Right cardiac atrium (tissue), 5 donors: ENCODE results near the gene PRRT1. TPM values are rescaled to one million over a fixed set of nuclear protein-coding genes. Genes with fewer than 3 reads are reported as not detected.
"Not testable (repeated sequence)": the region's sequence is repeated elsewhere in the genome, so short reads cannot be mapped to it uniquely, and the experiment has no call there.

Experiments used
- ATAC-seq, 2 donors: fragments of 200-7000 bp; cut with Tn5 transposase; one replicate each; pipeline versions ENCODE4 v1.8.0 to v1.9.1; 2020; ENCODE audit warnings: moderate library complexity in 2 of 2, mild to moderate bottlenecking in 1 of 2
- DNase-seq, 3 donors: peaks; one replicate each; pipeline ENCODE4 v3.0.0-alpha.2; 2020
- H3K27ac ChIP-seq: one replicate; pipeline ENCODE4 v1.5.1; 2013; ENCODE audit warnings: mild to moderate bottlenecking, low read length, control low read depth, moderate library complexity
- H3K27me3 ChIP-seq: one replicate; pipeline ENCODE4 v1.6.1; 2013; ENCODE audit not compliant: control insufficient read depth, insufficient read depth
- H3K4me1 ChIP-seq: one replicate; pipeline ENCODE4 v1.6.1; 2013; ENCODE audit warnings: low read length; ENCODE audit not compliant: control insufficient read depth, insufficient read depth
- H3K4me3 ChIP-seq: one replicate; pipeline ENCODE4 v1.5.1; 2013; ENCODE audit warnings: low read length, control low read depth
- H3K9me3 ChIP-seq: one replicate; pipeline ENCODE4 v1.6.1; 2013; ENCODE audit warnings: low read length; ENCODE audit not compliant: control insufficient read depth
- WGBS: extraction: QIAGEN DNeasy Blood & Tissue Kit; methylation state at CpG from one replicate; pipeline ENCODE4 v1.1.7; 2013; 5-methylcytosine and 5-hydroxymethylcytosine counted together
- intact Hi-C, 4 donors: fragments of 100-400 bp; cut with DNase I; formaldehyde crosslinking; loops; one replicate each; pipeline versions ENCODE4 v1.11.0 to v1.14.0; 2022 to 2023
- polyA plus RNA-seq: library from polyadenylated mRNA; stranded (reverse); fragments of 200-250 nt; gene quantifications from one replicate; pipeline ENCODE4 v1.2.3, GENCODE V29; 2013
- total RNA-seq, 4 donors: library from RNA; stranded (reverse); fragmentation: NEBNext Ultra II Directional; extraction: Animal tissue kit (Norgen Biotek cat#: 25700); gene quantifications; one replicate each; pipeline ENCODE4 v1.2.1, GENCODE V29; 2021
- donor health status: healthy with polysubstance abuse.
- donor health status: DM: no; HTN: yes; CAD: no.
- donor health status: DM: no; HTN: no; CAD: no.
- donor health status: DM: no; HTN: yes; CAD: no; lungs with severe emphysema.
- donor health status: DM: yes; HTN: yes; CAD: no.

PRRT1 gene
- total and polyA plus RNA-seq, 5 donors: 1.5 to 3.3 (median 1.9) TPM

DNA sequence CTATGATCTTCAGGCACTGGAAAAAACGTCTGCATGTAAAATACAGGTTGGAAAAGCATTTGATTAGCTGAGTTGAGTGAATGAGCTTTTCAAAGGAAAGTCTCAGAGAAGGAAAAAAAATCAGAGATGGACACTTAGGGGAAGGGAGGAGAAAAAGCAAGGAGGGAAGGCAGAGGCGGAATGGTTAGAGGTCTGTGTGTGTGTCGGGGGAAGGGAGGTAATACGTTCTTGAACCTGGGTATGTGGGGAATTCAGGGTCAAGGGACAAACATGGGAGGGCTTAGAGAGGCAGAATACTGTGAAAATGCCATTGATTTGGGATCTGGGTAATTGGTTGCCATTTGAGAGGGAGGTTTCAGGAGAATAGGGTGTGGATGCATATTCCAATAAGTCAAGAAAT lies 5.1 kb downstream of the PRRT1 start:
- Histone ChIP-seq H3K9me3 (no peaks in the 10 kb centered on the region), H3K27me3 (no peaks in the 10 kb centered on the region), H3K27ac (no peak overlapping the region), H3K4me1 (no peaks in the 10 kb centered on the region), H3K4me3 (no peak overlapping the region)
- DNase-seq: no peak
- ATAC-seq: no peak
- 30% methylated on average over 4 of the region's 4 CpGs for WGBS
- intact Hi-C loops: no loop called here

DNA sequence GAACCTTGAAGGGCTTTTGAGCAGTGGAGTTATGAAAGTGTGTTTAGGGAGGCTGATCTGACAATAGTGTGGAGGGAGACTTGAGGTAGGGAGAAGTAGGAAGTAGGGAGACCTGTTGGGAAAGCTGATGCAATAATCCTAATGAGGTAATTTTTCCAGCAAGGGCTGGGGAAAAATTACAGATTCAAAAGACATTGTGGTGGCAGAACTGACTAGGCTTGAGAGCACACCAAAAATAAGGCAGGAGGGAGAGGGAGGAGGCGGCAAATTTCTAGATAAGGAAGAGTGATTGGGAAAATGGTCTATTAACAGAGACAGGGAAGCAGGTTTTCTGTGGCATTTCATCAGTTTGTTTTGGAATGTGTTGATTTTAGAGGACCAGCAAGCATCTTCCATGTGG lies 5.5 kb downstream of the PRRT1 start:
- WGBS: 39% methylated on average over 1 of the region's 1 CpG
- H3K27ac ChIP-seq: no peak overlapping the region

DNA sequence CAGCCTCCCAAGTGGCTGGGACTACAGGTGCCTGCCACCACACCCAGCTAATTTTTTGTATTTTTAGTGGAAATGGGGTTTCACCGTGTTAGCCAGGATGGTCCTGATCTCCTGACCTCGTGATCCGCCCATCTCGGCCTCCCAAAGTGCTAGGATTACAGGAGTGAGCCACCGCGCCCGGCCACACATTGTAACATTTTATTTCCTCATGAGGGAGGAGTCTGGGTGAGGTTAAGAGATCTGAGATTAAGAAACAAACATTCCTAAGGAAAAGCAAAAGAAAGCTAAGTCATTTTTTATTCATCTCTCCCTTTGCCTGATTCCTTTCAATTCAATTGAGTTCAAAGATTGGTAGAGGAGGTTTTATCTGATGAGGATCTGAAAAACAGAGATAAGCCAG lies 7.5 kb downstream of the PRRT1 start:
- WGBS: 81% methylated on average over 7 of the region's 7 CpGs
- DNase-seq: not testable (repeated sequence)

More for the DNA sequence above, 5.5 kb downstream of the PRRT1 start:
- Histone ChIP-seq H3K4me1 (no peaks in the 10 kb centered on the region), H3K9me3 (no peaks in the 10 kb centered on the region), H3K4me3 (no peak overlapping the region), H3K27me3 (no peaks in the 10 kb centered on the region)
- no peak for DNase-seq
- intact Hi-C loops: no loop called here
- no peak for ATAC-seq

DNA sequence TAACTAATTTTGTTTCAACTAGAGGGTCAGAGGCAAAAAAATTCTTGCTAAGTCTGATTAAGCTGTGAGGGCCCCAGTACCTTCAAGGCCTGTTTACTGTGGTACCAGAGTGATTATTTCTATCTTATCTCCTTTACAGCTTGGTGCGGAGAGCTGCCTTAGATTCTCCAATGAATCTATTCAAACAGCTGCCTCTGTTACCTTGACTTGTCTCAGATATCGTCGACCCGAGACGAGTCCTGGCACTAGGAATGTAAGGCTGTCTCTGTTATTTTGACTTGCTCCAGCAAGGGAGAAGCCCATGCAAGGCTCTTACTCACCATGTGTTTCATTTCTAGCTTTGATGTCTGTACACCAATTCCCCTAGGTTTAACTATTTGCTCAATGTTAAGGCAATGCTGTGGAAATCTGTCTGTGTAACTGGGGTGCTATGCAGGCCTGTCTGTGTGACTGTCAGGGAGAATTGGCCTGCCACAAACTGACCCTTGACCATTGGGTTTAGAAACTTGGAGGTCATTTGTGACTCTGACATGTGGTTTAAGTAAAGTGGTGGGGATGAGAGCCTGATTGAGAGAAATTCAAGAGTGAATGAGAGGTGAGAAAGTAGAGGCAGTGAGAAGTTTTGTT lies 11.2 kb downstream of the PRRT1 start:
- ATAC-seq (no peak), DNase-seq (no peak)
- Histone ChIP-seq H3K4me3 (no peak overlapping the region), H3K27me3 (no peaks in the 10 kb centered on the region), H3K27ac (no peak overlapping the region), H3K4me1 (no peaks in the 10 kb centered on the region), H3K9me3 (no peaks in the 10 kb centered on the region)
- 48% methylated on average over 5 of the region's 5 CpGs for WGBS
- intact Hi-C loops: no loop called here

More for the DNA sequence above, 7.5 kb downstream of the PRRT1 start:
- H3K4me1 ChIP-seq, H3K27me3 ChIP-seq, ATAC-seq, H3K27ac ChIP-seq, intact Hi-C loops, H3K9me3 ChIP-seq, H3K4me3 ChIP-seq: not testable (repeated sequence)

DNA sequence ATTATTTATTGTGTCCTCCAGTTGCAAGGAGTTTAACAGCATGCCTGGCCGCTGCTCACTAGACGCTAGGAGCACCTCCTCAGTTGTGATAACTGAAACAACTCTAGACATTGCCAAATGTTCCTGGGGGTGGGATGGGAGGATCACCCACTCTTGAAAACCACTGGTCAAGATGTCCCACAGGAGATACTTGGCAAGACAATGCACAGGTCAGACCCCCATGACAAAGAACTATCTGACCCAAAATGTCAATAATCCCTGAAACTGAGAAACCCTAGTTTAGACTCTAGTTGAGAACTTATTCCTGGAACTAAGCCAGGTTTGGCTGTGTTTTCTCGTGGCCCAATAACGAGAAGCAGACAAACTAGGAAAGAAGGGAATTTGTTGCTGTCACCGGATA lies 12.1 kb downstream of the PRRT1 start:
- H3K4me3 ChIP-seq: no peak overlapping the region
- no peak overlapping the region for H3K27ac ChIP-seq
- H3K9me3 ChIP-seq: no peaks in the 10 kb centered on the region
- intact Hi-C loops: no loop called here
- no peaks in the 10 kb centered on the region for H3K27me3 ChIP-seq
- no peaks in the 10 kb centered on the region for H3K4me1 ChIP-seq
- ATAC-seq: no peak
- DNase-seq: no peak
- WGBS: 51% methylated on average over 5 of the region's 5 CpGs

DNA sequence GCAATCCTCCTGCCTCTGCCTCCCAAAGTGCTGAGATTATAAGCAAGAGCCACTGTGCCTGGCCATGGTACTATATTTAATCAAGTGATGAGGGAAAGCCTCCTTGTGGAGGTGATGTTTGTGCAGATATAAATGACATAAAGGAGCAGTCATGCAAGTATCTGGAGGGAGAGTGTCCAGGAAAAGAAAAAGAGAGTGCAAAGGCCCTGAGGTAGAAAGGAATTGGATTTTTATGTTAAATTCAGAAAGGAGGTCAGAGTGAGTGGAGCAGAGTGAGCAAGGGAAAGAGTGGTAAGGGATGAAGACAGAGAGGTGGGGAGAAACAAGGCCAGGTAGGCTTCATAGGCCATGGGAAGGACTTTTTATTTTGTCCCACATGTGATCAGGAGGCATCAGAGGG lies 14.3 kb downstream of the PRRT1 start:
- Histone ChIP-seq H3K27ac (no peak overlapping the region), H3K4me1 (no peaks in the 10 kb centered on the region), H3K9me3 (no peaks in the 10 kb centered on the region), H3K4me3 (no peak overlapping the region), H3K27me3 (no peaks in the 10 kb centered on the region)
- intact Hi-C loops: no loop called here
- DNase-seq: no peak
- ATAC-seq: no peak

DNA sequence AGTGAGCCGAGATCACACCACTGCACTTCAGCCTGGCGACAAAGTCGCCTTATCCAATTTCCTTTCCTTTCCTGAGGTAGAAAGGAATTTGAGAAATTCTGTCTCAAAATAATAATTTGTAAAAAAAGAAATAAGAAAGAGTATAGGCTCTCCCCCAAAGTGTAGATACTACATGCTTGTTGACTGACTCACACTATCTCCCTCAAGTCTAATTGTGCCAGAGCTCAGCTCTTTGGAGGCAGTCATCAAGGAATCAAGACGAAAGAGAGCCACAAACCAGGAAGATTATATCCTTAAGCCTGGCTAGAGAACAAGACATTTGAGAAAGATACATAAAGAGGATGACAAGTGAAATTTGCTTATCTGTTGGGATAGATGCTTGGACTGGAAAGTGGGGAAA lies 18.0 kb downstream of the PRRT1 start:
- DNase-seq (no peak), ATAC-seq (no peak)
- intact Hi-C loops: no loop called here
- no peaks in the 10 kb centered on the region for H3K27me3 ChIP-seq
- WGBS: 71% methylated on average over 4 of the region's 4 CpGs
- no peak overlapping the region for H3K4me3 ChIP-seq
- H3K27ac ChIP-seq: no peak overlapping the region
- peaks cover 8% of the 10 kb centered on the region for H3K4me1 ChIP-seq
- H3K9me3 ChIP-seq: no peaks in the 10 kb centered on the region

DNA sequence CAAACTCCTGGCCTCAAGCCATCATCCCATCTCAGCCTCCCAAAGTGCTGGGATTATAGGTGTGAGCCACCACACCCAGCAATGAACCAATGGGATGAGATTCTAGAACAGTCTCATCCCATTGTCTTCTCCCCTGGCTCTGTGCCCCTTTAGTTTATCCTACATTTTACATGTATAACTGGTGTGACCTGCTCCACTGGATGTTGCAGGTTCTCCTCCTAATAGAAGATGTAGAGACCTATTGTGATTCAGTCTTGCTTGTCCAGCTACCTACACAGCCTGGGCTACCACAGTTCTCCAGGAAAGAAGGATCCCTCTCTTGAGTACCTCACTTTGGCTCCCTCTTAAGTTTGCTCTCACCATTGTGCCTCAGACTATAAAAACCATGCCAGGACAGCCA lies 19.6 kb downstream of the PRRT1 start:
- no peak overlapping the region for H3K4me3 ChIP-seq
- intact Hi-C loops: no loop called here
- no peaks in the 10 kb centered on the region for H3K27me3 ChIP-seq
- H3K4me1 ChIP-seq: peaks cover 17% of the 10 kb centered on the region
- ATAC-seq (no peak), DNase-seq (no peak)
- no peak overlapping the region for H3K27ac ChIP-seq
- no peaks in the 10 kb centered on the region for H3K9me3 ChIP-seq

DNA sequence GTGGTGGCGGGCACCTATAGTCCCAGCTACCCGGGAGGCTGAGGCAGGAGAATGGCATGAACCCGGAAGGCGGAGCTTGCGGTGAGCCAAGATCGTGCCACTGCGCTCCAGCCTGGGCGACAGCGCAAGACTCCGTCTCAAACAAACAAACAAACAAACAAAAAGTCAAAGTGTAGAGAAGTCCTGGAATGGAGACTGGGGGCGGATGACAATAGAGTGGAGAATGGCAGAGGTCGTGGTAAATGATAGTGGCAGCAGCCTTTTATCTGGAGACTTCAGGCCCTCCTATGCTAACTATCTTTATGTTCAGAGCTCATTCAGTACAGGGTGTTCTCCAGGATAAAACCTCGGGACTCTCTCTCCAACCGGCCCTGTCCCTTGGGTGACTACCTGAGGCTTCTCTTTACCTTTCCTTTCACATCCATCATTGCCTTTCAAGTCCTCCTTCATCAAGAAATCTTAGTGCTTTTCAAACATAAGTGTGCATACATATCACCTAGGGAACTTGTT lies 20.2 kb downstream of the PRRT1 start:
- no peak for DNase-seq

DNA sequence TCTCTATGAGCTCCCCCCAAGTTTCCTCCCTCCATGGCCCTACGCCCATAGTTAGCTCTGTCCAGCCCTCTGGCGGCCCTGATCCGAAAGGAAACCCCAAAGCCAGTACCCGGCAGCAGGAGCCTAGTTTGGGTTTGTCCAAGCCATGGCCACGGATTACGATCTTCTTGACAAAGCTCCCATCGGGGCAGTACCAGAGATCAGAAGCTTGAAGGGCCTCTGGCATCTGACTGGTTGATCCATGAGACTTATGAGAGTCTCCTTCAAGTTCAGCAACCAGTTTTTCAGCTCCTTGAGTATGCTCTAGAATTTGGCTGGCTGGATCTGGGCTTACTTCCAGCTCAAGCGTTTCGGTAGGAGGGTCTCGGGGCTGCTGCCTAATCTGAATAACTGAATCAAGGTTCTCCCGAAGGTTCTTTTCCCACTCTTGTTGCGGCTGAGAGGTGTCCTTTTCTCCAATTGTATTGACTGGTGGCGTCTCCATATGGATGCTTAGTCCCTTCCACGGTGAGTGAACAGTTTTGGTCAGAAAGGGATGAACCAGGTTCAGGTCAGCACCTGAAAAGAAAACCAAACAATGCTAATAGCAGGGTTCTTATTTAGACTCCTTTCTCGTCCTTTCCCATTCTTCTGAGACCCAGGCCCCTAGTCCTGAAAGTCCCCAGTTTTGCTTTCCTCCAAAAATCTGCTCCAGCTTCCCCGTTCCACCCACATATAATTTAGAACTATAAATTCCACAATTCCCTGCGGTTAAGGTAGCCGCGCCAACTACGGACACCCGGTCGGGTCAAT lies 22.2 kb downstream of the PRRT1 start:
- Histone ChIP-seq H3K4me1 (peaks cover 21% of the 10 kb centered on the region), H3K9me3 (no peaks in the 10 kb centered on the region), H3K27ac (peak overlapping the region; percentile 98), H3K27me3 (no peaks in the 10 kb centered on the region), H3K4me3 (peak overlapping the region; percentile 79)
- DNase-seq: peak in 1 of 3 donors; percentile 94
- peak; percentile 59 to 66 for ATAC-seq
- intact Hi-C loops: loop anchor here in 2 of 4 donors (5.0 to 10.0 kb wide), 2 partner anchors 45 to 68 kb away; partner anchors contain the start of genes AGPAT1 (in 1 of the 2) and RNF5 (in 1 of the 2)
- 34% methylated on average over 22 of the region's 22 CpGs for WGBS

More for the DNA sequence above, 20.2 kb downstream of the PRRT1 start:
- intact Hi-C loops: no loop called here
- Histone ChIP-seq H3K9me3 (no peaks in the 10 kb centered on the region), H3K27me3 (no peaks in the 10 kb centered on the region), H3K4me1 (peaks cover 21% of the 10 kb centered on the region), H3K27ac (no peak overlapping the region), H3K4me3 (no peak overlapping the region)
- 88% methylated on average over 14 of the region's 14 CpGs for whole genome bisulfite sequencing
- no peak for ATAC-seq

DNA sequence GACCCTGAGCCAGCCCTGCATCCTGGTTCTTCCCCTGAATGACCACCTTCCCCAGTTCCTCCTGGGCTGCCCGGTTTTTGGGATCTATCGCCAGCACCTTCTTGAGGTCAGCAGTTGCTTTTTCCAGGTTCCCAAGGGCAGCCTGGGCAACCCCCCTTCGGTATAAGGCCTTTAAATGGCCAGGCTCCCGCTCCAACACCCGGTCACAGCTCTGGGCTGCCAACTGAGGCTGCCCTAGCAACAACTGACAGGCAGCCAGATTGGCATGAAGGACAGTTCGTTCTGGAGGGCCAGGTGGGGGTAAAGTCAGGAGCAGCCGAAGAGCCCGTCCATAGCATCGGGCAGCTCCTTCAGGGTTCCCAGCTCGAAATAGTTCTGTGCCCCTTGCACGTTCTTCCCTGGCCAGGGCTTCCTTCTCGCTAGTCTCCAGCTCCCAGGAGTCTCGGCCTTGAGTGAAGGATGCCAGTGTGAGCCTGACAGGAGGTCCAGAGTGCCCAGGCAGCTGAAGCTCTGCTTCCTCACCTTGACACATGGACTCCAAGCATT lies 22.9 kb downstream of the PRRT1 start:
- ATAC-seq: no peak
- peak in 1 of 3 donors; percentile 62 for DNase-seq
- H3K27ac ChIP-seq: peak overlapping the region; percentile 68
- no peaks in the 10 kb centered on the region for H3K27me3 ChIP-seq
- H3K9me3 ChIP-seq: no peaks in the 10 kb centered on the region
- H3K4me1 ChIP-seq: peaks cover 21% of the 10 kb centered on the region
- peak overlapping the region; percentile 30 for H3K4me3 ChIP-seq
- intact Hi-C loops: loop anchor here in 2 of 4 donors (5.0 to 10.0 kb wide), 2 partner anchors 46 to 68 kb away; partner anchors contain the start of genes AGPAT1 (in 1 of the 2) and RNF5 (in 1 of the 2)
- 88% methylated on average over 13 of the region's 13 CpGs for WGBS
